Adipose tissue (tissue), 3 donors: Measurements from ENCODE around the gene WFDC2. TPM values are rescaled to one million over a fixed set of nuclear protein-coding genes. Genes with fewer than 3 reads are reported as not detected.

Experiments
- H3K27ac ChIP-seq: one replicate; pipeline ENCODE4 v1.5.1; 2013; ENCODE audit warnings: low read depth, low read length
- WGBS, 3 donors: extraction: QIAGEN DNeasy Blood & Tissue Kit; methylation state at CpG; one replicate each; pipeline ENCODE4 v1.1.7; 2013; 5-methylcytosine and 5-hydroxymethylcytosine counted together
- polyA plus RNA-seq, 3 donors: library from polyadenylated mRNA; stranded (reverse); fragments of 200-250 nt; gene quantifications; one replicate each; pipeline ENCODE4 v1.2.3, GENCODE V29; 2013
- donor health status: healthy with polysubstance abuse.
- donor health status: Bipolar disorder and iron deficiency.
- donor health status: healthy.

WFDC2 gene
- polyA plus RNA-seq, 3 donors = 4.3 to 9.5 (median 9.2) TPM

- no peak overlapping the region for H3K27ac ChIP-seq
- 48 to 55% (median 51%) methylated on average over 2 of the region's 2 CpGs for WGBS, 3 donors
Measured at GRCh38 chr20:45518282-45518681, 48.7 kb downstream of the WFDC2 start.

GRCh38 chr20:45523821-45524220 is 54.3 kb downstream of the WFDC2 start:
- H3K27ac ChIP-seq = no peak overlapping the region
- WGBS, 3 donors = 56 to 72% (median 72%) methylated on average over 1 of the region's 1 CpG

GRCh38 chr20:45527294-45527693 is 57.7 kb downstream of the WFDC2 start:
- H3K27ac ChIP-seq = no peak overlapping the region
- WGBS, 3 donors = 72 to 77% (median 76%) methylated on average over 4 of the region's 4 CpGs

Other genes starting within 250 kb of the WFDC2 start
- not detected for gene SEMG2, start 248.4 kb upstream of the WFDC2 start, polyA plus RNA-seq
- gene SLPI, start 215.2 kb upstream of the WFDC2 start, polyA plus RNA-seq = 100 to 1,000 TPM in 1 of 3 donors, 10 to 100 TPM in 2; 19.9 to 109 (median 77.8) TPM
- 100 to 1,000 TPM in 1 of 3 donors, under 1 TPM in 1, not detected in 1; 0.19 to 233 TPM for gene RBPJL, start 162.9 kb upstream of the WFDC2 start, polyA plus RNA-seq
- gene MATN4, start 161.5 kb upstream of the WFDC2 start, polyA plus RNA-seq = 1 to 10 TPM in 1 of 3 donors, under 1 TPM in 1, not detected in 1; 0.07 to 4.8 TPM
- 100 to 1,000 TPM in 1 of 3 donors, 10 to 100 TPM in 2; 25.0 to 105 (median 51.1) TPM for gene SDC4, start 121.3 kb upstream of the WFDC2 start, polyA plus RNA-seq
- 10 to 100 TPM; 13.2 to 29.5 (median 21.6) TPM for gene SYS1, start 106.6 kb upstream of the WFDC2 start, polyA plus RNA-seq
- under 1 TPM in 2 of 3 donors, not detected in 1; 0.02 to 0.04 TPM for gene TP53TG5, start 91.4 kb upstream of the WFDC2 start, polyA plus RNA-seq
- 10 to 100 TPM; 29.0 to 48.0 (median 31.3) TPM for gene DBNDD2, start 61.5 kb upstream of the WFDC2 start, polyA plus RNA-seq
- gene PIGT, start 53.6 kb upstream of the WFDC2 start, polyA plus RNA-seq = 10 to 100 TPM; 45.9 to 73.5 (median 62.2) TPM
- gene SPINT3, start 45.9 kb downstream of the WFDC2 start, polyA plus RNA-seq = not detected
- not detected for gene WFDC6, start 69.7 kb downstream of the WFDC2 start, polyA plus RNA-seq
- gene EPPIN, start 77.6 kb downstream of the WFDC2 start, polyA plus RNA-seq = not detected
- not detected for gene WFDC8, start 109.5 kb downstream of the WFDC2 start, polyA plus RNA-seq
- gene WFDC10A, start 160.0 kb downstream of the WFDC2 start, polyA plus RNA-seq = not detected
- gene WFDC9, start 161.5 kb downstream of the WFDC2 start, polyA plus RNA-seq = not detected
- gene WFDC11, start 200.5 kb downstream of the WFDC2 start, polyA plus RNA-seq = not detected
- not detected for gene WFDC13, start 232.3 kb downstream of the WFDC2 start, polyA plus RNA-seq
- gene WFDC10B, start 235.3 kb downstream of the WFDC2 start, polyA plus RNA-seq = not detected